Heart right ventricle (tissue), 16 donors: ENCODE measurements around the gene MMP11. TPM values are rescaled to one million over a fixed set of nuclear protein-coding genes. Genes with fewer than 3 reads are reported as not detected.
A peak's percentile ranks its signal among the peaks of the same experiment; 100 is the strongest.

Experiments
- ATAC-seq, 8 donors: fragments of 200-7000 bp; cut with Tn5 transposase; one replicate each; pipeline ENCODE4 v1.9.1; 2020; ENCODE audit warnings: mild to moderate bottlenecking in 8 of 8, moderate library complexity in 8 of 8, moderate number of reproducible peaks in 1 of 8
- DNase-seq, 2 donors: peaks; one replicate each; pipeline ENCODE4 v3.0.0-alpha.2; 2020
- H3K27ac ChIP-seq, 10 donors: fragments of 200-600 bp; sonication (generic) in 2 of 10; one replicate each; pipeline versions ENCODE4 v1.5.0 to v1.8.0; 2020 to 2022; ENCODE audit warnings: mild to moderate bottlenecking in 3 of 10
- H3K27me3 ChIP-seq, 7 donors: fragments of 200-600 bp; one replicate each; pipeline ENCODE4 v1.8.0; 2021 to 2022; ENCODE audit warnings: mild to moderate bottlenecking in 2 of 7
- H3K36me3 ChIP-seq, 9 donors: fragments of 200-600 bp; sonication (generic) in 1 of 9; one replicate each; pipeline versions ENCODE4 v1.5.0 to v1.8.0; 2020 to 2022; ENCODE audit warnings: mild to moderate bottlenecking in 2 of 9
- H3K4me1 ChIP-seq, 9 donors: fragments of 200-600 bp; sonication (generic) in 1 of 9; one replicate each; pipeline versions ENCODE4 v1.5.0 to v1.8.0; 2020 to 2022; ENCODE audit warnings: mild to moderate bottlenecking in 4 of 9
- H3K4me3 ChIP-seq, 10 donors: fragments of 200-600 bp; sonication (generic) in 2 of 10; one replicate each; pipeline versions ENCODE4 v1.5.0 to v1.8.0; 2020 to 2022; ENCODE audit warnings: mild to moderate bottlenecking in 7 of 10, moderate library complexity in 2 of 10
- H3K9me3 ChIP-seq, 11 donors: fragments of 200-600 bp in 10 of 11; sonication (generic) in 2 of 11; one replicate each; pipeline versions ENCODE4 v1.5.0 to v1.8.0; 2013 to 2022; ENCODE audit warnings: mild to moderate bottlenecking in 2 of 11, control low read depth in 1 of 11, moderate library complexity in 1 of 11
- CTCF ChIP-seq, 9 donors: fragments of 200-600 bp; sonication (generic) in 2 of 9; IDR thresholded peaks; one replicate each; pipeline versions ENCODE4 v1.5.0 to v1.8.0; 2021 to 2022; ENCODE audit warnings: antibody characterized with exemption in 9 of 9, mild to moderate bottlenecking in 5 of 9, moderate library complexity in 1 of 9
- WGBS, 2 donors: extraction: QIAGEN DNeasy Blood & Tissue Kit; methylation state at CpG; one replicate each; pipeline ENCODE4 v1.1.7; 2013; ENCODE audit warnings: inconsistent platforms in 1 of 2; 5-methylcytosine and 5-hydroxymethylcytosine counted together
- intact Hi-C, 10 donors: fragments of 100-400 bp; cut with DNase I; formaldehyde crosslinking; loops; one replicate each; pipeline versions ENCODE4 v1.11.1 to v1.14.2; 2022
- polyA plus RNA-seq, 2 donors: library from polyadenylated mRNA; stranded (reverse); fragments of 200-250 nt; gene quantifications; one replicate each; pipeline ENCODE4 v1.2.3, GENCODE V29; 2013
- total RNA-seq, 10 donors: library from RNA; stranded (reverse); fragmentation: NEBNext Ultra II Directional in 3 of 10; extraction: Animal tissue kit (Norgen Biotek cat#: 25700) in 3 of 10; gene quantifications; one replicate each; pipeline versions ENCODE4 v1.2.1 to v1.2.4, GENCODE V29; 2021 to 2023
- donor health status: Arrhythmogenic right ventricular cardiomyopathy.
- donor health status: ischemic (EF 13 %, LVEDD 7.1; RV severe dilation, severe dysfunction).
- donor health status: healthy with polysubstance abuse.
- donor health status: DM: no; HTN: yes; CAD: no.
- donor health status: DM: no; HTN: no; CAD: no.
- donor health status: ischemic (EF 25% LVEDD 6.9; RV normal size, moderate dysfunction).
- donor health status: ischemic (EF 25% LVEDD 5.7; RV mildly dilated, moderate dysfunction).
- donor health status: healthy.
- donor health status: DM: yes; HTN: yes; CAD: no.
- donor health status: Ischemic cardiomyopathy.
- donor health status: ischemic (EF 35%, LVEDD 5.7; RV mildly dilated, moderate dysfunction).
- donor health status: nonischemic (EF 11% LVEDD 7.7; RV severe dilation, severe dysfunction).
- donor health status: DM: yes; HTN: yes; CAD: no.
- donor health status: PGD.
- donor health status: ischemic (EF 29% LVEDD 5.4; RV normal size, mild dysfunction).
- donor health status: nonischemic (EF 23%, LVEDD 6.1; RV moderate dilation, normal function).

The MMP11 gene
- total and polyA plus RNA-seq, 12 donors = 3.5 to 23.4 (median 7.9) TPM

GRCh38 chr22:23760056-23760455 is 12.6 kb upstream of the MMP11 start:
- H3K27me3 ChIP-seq = no peaks in the 10 kb centered on the region
- H3K27ac ChIP-seq = no peak overlapping the region
- ATAC-seq (no peak), DNase-seq (no peak)
- WGBS, 2 donors = 76 to 84% methylated on average over 6 of the region's 6 CpGs
- peaks cover 2 to 28% (median 24%) of the 10 kb centered on the region in 9 donors for H3K4me1 ChIP-seq
- no peaks in the 10 kb centered on the region for H3K9me3 ChIP-seq
- H3K4me3 ChIP-seq = no peak overlapping the region
- H3K36me3 ChIP-seq = peaks cover 0 to 7% (median 0%) of the 10 kb centered on the region in 9 donors
- no peak for TF ChIP-seq CTCF (IDR thresholded peaks at IDR 0.05)
- intact Hi-C loops = loop anchor here in 3 of 10 donors (10.0 kb wide), 2 partner anchors 135 to 215 kb away; no protein-coding TSS in a partner anchor

- H3K4me3 ChIP-seq = peak within 1 kb of the TSS in 4 of 10 donors; percentile 14 to 34 (median 24)
- ATAC-seq (peak in 1 of 8 donors; percentile 4), DNase-seq (no peak)
- TF ChIP-seq CTCF (IDR thresholded peaks at IDR 0.05) = no peak
- H3K36me3 ChIP-seq = peaks cover 0 to 16% (median 0%) of the 10 kb centered on the region in 9 donors
- no peaks in the 10 kb centered on the region for H3K27me3 ChIP-seq
- 39 to 43% methylated on average over 23 of the region's 23 CpGs for WGBS, 2 donors
- no peaks in the 10 kb centered on the region for H3K9me3 ChIP-seq
- peaks cover 2 to 43% (median 37%) of the 10 kb centered on the region in 9 donors for H3K4me1 ChIP-seq
- intact Hi-C loops = loop anchor here in 3 of 10 donors (10.0 kb wide), 2 partner anchors 138 to 218 kb away; no protein-coding TSS in a partner anchor
- H3K27ac ChIP-seq = peak within 1 kb of the TSS in 2 of 10 donors; percentile 6 to 30
Observed at GRCh38 chr22:23762842-23763578, 9.6 kb upstream of the MMP11 start, which contains the start of gene C22orf15. C22orf15 (plus strand) TSS chr22:23762990; CDS start chr22:23763307, 317 bp downstream.

DNA sequence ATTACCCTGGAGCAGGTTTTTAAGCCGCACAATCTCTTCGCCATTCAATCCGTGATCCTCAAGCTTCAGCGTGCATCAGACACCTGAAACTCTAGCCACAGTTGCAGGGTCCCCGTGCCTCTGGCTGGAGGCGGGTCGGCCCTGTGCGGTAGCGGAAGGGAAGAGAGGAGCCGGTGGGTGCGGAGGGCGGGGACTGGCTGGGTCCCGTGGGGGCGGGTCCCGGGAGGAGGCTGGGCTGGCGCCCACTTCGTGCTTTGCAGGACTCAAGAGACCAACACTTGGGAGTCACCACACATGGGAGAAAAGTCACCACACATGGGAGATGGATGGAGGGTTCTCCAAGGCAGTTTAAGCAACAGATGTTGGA is 9.1 kb upstream of the MMP11 start:
- peak in 1 of 2 donors; percentile 59 for DNase-seq
- Histone ChIP-seq H3K27ac (peak overlapping the region in 1 of 10 donors; percentile 30), H3K27me3 (no peaks in the 10 kb centered on the region), H3K36me3 (peaks cover 0 to 16% (median 0%) of the 10 kb centered on the region in 9 donors), H3K9me3 (no peaks in the 10 kb centered on the region), H3K4me1 (peaks cover 4 to 48% (median 41%) of the 10 kb centered on the region in 9 donors), H3K4me3 (peak overlapping the region in 4 of 10 donors; percentile 14 to 34 (median 24))
- intact Hi-C loops = loop anchor here in 3 of 10 donors (10.0 kb wide), 2 partner anchors 139 to 219 kb away; no protein-coding TSS in a partner anchor
- WGBS, 2 donors = 16 to 26% methylated on average over 17 of the region's 17 CpGs
- ATAC-seq = no peak
- TF ChIP-seq CTCF (IDR thresholded peaks at IDR 0.05) = no peak

- peak overlapping the region in 2 of 10 donors; percentile 17 to 34 for H3K4me3 ChIP-seq
Observed at GRCh38 chr22:23763954-23764353, 8.7 kb upstream of the MMP11 start.

More at GRCh38 chr22:23763954-23764353, 8.7 kb upstream of the MMP11 start:
- no peaks in the 10 kb centered on the region for H3K9me3 ChIP-seq
- no peak for TF ChIP-seq CTCF (IDR thresholded peaks at IDR 0.05)
- H3K27me3 ChIP-seq = no peaks in the 10 kb centered on the region
- no peak for ATAC-seq
- no peak overlapping the region for H3K27ac ChIP-seq
- intact Hi-C loops = loop anchor here in 3 of 10 donors (10.0 kb wide), 2 partner anchors 139 to 219 kb away; no protein-coding TSS in a partner anchor
- 56 to 69% methylated on average over 6 to 7 of the region's 7 CpGs for WGBS, 2 donors
- peaks cover 6 to 52% (median 44%) of the 10 kb centered on the region in 9 donors for H3K4me1 ChIP-seq
- no peak for DNase-seq
- peaks cover 0 to 16% (median 0%) of the 10 kb centered on the region in 9 donors for H3K36me3 ChIP-seq
